ENCODE measurements around the gene BEST1. TPM values are rescaled to one million over a fixed set of nuclear protein-coding genes. Genes with fewer than 3 reads are reported as not detected.

The BEST1 gene
- total RNA-seq, 2 experiments from 2014 or later = 1.9 to 3.1 TPM

DNA sequence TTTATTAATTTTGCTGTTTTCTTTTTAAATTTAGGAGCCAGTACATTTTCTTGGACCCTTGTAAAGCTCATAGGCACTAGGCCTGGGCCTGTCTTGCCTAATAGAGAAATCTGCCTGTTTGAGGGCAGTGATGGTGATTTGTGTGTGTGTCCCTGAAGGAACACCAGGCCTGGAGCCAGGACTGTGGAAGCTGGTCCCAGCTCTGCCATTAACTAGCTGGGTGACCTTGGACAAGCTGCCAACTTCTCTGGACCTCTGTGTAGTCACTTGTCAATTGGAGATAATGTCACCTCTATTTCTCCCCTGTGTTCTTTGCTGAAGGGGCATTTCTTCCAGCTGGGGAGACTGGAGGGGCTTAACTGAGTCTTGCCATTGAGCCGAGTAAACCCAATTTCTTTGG lies 33.3 kb downstream of the BEST1 start:
- Histone ChIP-seq H3K79me2 (ENCODE audit: insufficient read depth, low read depth, low read length) (no peaks in the 10 kb centered on the region), H4K20me1 (ENCODE audit: insufficient read depth, low read length) (no peaks in the 10 kb centered on the region), H3K4me1 (ENCODE audit: insufficient read depth, low read length, poor library complexity, severe bottlenecking) (peaks cover 4% of the 10 kb centered on the region), H3K27ac (ENCODE audit: low read depth, low read length, poor library complexity, severe bottlenecking) (no peak overlapping the region), H3K4me3 (ENCODE audit: low read depth, low read length, poor library complexity, severe bottlenecking) (no peak overlapping the region), H2AFZ (ENCODE audit: low read length) (no peak overlapping the region), H3K4me2 (ENCODE audit: low read length) (no peak overlapping the region), H3K9me3 (ENCODE audit: low read length) (no peaks in the 10 kb centered on the region), H3K9me2 (ENCODE audit: insufficient read depth, low read length) (no peaks in the 10 kb centered on the region), H3K36me3 (ENCODE audit: insufficient read depth, low read length) (no peaks in the 10 kb centered on the region)
- ChIA-PET CTCF (ENCODE audit: unreplicated experiment) (no interaction called here), POLR2A (interaction anchor here (0.8 kb wide), 1 partner anchor 11 kb away, joined by 4 read pairs; no protein-coding TSS in a partner anchor)
- DNase-seq (ENCODE audit: low spot score) = no peak
- no TSS peak for BruUV-seq (replicated peaks)
- intact Hi-C loops (cut with micrococcal nuclease; ENCODE audit: unreplicated experiment) = no loop called here
- TF ChIP-seq, protein P1, sequence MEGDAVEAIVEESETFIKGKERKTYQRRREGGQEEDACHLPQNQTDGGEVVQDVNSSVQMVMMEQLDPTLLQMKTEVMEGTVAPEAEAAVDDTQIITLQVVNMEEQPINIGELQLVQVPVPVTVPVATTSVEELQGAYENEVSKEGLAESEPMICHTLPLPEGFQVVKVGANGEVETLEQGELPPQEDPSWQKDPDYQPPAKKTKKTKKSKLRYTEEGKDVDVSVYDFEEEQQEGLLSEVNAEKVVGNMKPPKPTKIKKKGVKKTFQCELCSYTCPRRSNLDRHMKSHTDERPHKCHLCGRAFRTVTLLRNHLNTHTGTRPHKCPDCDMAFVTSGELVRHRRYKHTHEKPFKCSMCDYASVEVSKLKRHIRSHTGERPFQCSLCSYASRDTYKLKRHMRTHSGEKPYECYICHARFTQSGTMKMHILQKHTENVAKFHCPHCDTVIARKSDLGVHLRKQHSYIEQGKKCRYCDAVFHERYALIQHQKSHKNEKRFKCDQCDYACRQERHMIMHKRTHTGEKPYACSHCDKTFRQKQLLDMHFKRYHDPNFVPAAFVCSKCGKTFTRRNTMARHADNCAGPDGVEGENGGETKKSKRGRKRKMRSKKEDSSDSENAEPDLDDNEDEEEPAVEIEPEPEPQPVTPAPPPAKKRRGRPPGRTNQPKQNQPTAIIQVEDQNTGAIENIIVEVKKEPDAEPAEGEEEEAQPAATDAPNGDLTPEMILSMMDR (conservative IDR thresholded peaks at IDR 0.05; ENCODE audit: low read length) = no peak
- no peak for TF ChIP-seq EZH2phosphoT487 (IDR thresholded peaks at IDR 0.05; ENCODE audit: borderline replicate concordance, low read depth, low read length)

DNA sequence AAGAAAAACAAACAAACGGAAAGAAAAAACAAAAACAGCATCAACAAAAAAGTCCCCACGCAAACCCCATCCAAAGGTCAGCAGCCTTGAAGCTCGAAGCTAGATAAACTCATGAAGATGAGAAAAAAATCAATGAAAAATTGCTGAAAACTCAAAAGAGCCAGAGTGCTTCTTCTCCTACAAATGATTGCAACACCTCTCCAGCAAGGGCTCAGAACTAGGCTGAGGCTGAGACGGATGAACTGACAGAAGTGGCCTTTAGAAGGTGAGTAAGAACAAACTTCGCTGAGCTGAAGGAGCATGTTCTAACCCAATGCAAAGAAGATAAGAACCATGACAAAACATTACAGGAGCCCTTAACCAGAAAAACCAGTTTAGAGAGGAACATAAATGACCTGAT lies 35.7 kb downstream of the BEST1 start:
- no peak for DNase-seq (ENCODE audit: low spot score)

DNA sequence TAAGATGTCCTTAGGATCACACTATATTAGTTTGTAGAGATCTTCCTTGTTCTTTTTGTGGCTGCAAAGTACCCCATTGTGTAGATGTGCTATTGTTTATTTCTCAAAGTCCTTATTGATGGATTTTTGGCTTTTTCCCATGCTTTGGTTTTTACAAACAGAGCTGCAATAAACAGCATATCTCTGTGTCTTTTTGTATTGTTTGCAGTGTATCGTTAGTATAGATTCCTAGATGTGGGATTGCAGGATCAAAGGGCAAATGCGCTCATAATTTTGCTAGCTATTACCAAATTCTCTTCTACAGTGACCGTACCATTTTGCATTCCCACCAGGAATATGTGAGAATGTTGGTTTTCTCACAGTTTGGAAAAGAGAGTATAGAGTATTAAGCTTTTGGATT lies 44.8 kb downstream of the BEST1 start:
- intact Hi-C loops (cut with micrococcal nuclease; ENCODE audit: unreplicated experiment) = no loop called here
- H3K79me2 ChIP-seq (ENCODE audit: insufficient read depth, low read depth, low read length) = no peaks in the 10 kb centered on the region
- H3K27ac ChIP-seq (ENCODE audit: low read depth, low read length, poor library complexity, severe bottlenecking) = no peak overlapping the region
- CTCF ChIA-PET (ENCODE audit: unreplicated experiment) = no interaction called here
- DNase-seq (ENCODE audit: low spot score) = no peak
- no TSS peak for BruUV-seq (replicated peaks)
- H2AFZ ChIP-seq (ENCODE audit: low read length) = no peak overlapping the region
- no peaks in the 10 kb centered on the region for H4K20me1 ChIP-seq (ENCODE audit: insufficient read depth, low read length)
- TF ChIP-seq EZH2phosphoT487 (IDR thresholded peaks at IDR 0.05; ENCODE audit: borderline replicate concordance, low read depth, low read length) = no peak
- TF ChIP-seq, protein P1 (conservative IDR thresholded peaks at IDR 0.05; ENCODE audit: low read length) = no peak
- no peaks in the 10 kb centered on the region for H3K4me1 ChIP-seq (ENCODE audit: insufficient read depth, low read length, poor library complexity, severe bottlenecking)
- no peak overlapping the region for H3K4me2 ChIP-seq (ENCODE audit: low read length)
- H3K9me2 ChIP-seq (ENCODE audit: insufficient read depth, low read length) = no peaks in the 10 kb centered on the region
- peaks cover 5% of the 10 kb centered on the region; the same call in 1 of the 2 replicates for H3K9me3 ChIP-seq (ENCODE audit: low read length)
- no peaks in the 10 kb centered on the region for H3K36me3 ChIP-seq (ENCODE audit: insufficient read depth, low read length)
- POLR2A ChIA-PET = interaction anchor here (0.6 to 1.1 kb wide), 2 partner anchors 11 to 967 kb away, joined by 3 to 4 read pairs; no protein-coding TSS in a partner anchor
- no peak overlapping the region for H3K4me3 ChIP-seq (ENCODE audit: low read depth, low read length, poor library complexity, severe bottlenecking)

More for the DNA sequence above, 35.7 kb downstream of the BEST1 start:
- H3K27ac ChIP-seq (ENCODE audit: low read depth, low read length, poor library complexity, severe bottlenecking) = no peak overlapping the region
- BruUV-seq (replicated peaks) = no TSS peak
- peaks cover 4% of the 10 kb centered on the region for H3K4me1 ChIP-seq (ENCODE audit: insufficient read depth, low read length, poor library complexity, severe bottlenecking)
- intact Hi-C loops (cut with micrococcal nuclease; ENCODE audit: unreplicated experiment) = no loop called here
- ChIA-PET CTCF (ENCODE audit: unreplicated experiment) (no interaction called here), POLR2A (interaction anchor here (0.6 to 0.7 kb wide), 3 partner anchors 35 to 173 kb away, joined by 3 to 5 read pairs (median 4); no protein-coding TSS in a partner anchor)
- H3K9me3 ChIP-seq (ENCODE audit: low read length) = no peaks in the 10 kb centered on the region
- H3K9me2 ChIP-seq (ENCODE audit: insufficient read depth, low read length) = no peaks in the 10 kb centered on the region
- no peak overlapping the region for H3K4me3 ChIP-seq (ENCODE audit: low read depth, low read length, poor library complexity, severe bottlenecking)
- no peaks in the 10 kb centered on the region for H3K79me2 ChIP-seq (ENCODE audit: insufficient read depth, low read depth, low read length)
- no peaks in the 10 kb centered on the region for H3K36me3 ChIP-seq (ENCODE audit: insufficient read depth, low read length)
- no peaks in the 10 kb centered on the region for H4K20me1 ChIP-seq (ENCODE audit: insufficient read depth, low read length)
- TF ChIP-seq EZH2phosphoT487 (IDR thresholded peaks at IDR 0.05; ENCODE audit: borderline replicate concordance, low read depth, low read length) = no peak
- TF ChIP-seq, protein P1 (conservative IDR thresholded peaks at IDR 0.05; ENCODE audit: low read length) = no peak
- no peak overlapping the region for H3K4me2 ChIP-seq (ENCODE audit: low read length)
- H2AFZ ChIP-seq (ENCODE audit: low read length) = no peak overlapping the region

Data from OCI-LY7 (cell line).